ENCODE measurements around the gene AOAH. TPM values are rescaled to one million over a fixed set of nuclear protein-coding genes. Genes with fewer than 3 reads are reported as not detected.

The AOAH gene
- total and polyA plus RNA-seq, 12 donors: 3.4 to 52.0 (median 13.6) TPM

DNA sequence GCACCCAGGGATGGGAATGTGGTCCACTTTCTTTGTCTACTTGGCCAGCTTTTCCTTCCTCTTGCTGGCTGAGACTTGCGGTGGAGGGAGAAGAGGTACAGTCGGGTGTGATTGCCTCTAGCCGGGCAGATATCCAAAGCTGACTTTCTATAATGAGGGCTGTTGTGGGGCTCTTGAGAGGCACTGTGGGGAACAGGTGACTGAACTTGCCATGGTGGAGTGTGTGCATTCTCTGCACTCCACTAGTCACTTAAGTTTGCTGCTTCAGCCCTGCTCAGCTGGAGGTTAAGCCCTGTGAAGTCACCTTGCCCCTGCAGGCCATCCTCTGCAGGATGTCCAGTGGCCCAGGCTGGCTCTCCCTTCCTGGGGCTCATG is 116.6 kb downstream of the AOAH start:
- Histone ChIP-seq H3K4me3 (no peak overlapping the region), H3K4me1 (replicated peaks in 1 of 2) (no peaks in the 10 kb centered on the region), H3K27me3 (no peaks in the 10 kb centered on the region), H3K9me3 (replicated peaks in 1 of 3) (peaks cover 0 to 5% (median 0%) of the 10 kb centered on the region in 3 donors), H3K36me3 (replicated peaks in 1 of 2) (no peaks in the 10 kb centered on the region), H3K27ac (no peak overlapping the region)
- 68 to 87% (median 77%) methylated on average over 2 to 3 of the region's 3 CpGs for WGBS, 4 donors
- intact Hi-C loops (cut with DNase I): no loop called here
- TF ChIP-seq POLR2A (IDR thresholded peaks at IDR 0.05): no peak
- TF ChIP-seq, protein P1, sequence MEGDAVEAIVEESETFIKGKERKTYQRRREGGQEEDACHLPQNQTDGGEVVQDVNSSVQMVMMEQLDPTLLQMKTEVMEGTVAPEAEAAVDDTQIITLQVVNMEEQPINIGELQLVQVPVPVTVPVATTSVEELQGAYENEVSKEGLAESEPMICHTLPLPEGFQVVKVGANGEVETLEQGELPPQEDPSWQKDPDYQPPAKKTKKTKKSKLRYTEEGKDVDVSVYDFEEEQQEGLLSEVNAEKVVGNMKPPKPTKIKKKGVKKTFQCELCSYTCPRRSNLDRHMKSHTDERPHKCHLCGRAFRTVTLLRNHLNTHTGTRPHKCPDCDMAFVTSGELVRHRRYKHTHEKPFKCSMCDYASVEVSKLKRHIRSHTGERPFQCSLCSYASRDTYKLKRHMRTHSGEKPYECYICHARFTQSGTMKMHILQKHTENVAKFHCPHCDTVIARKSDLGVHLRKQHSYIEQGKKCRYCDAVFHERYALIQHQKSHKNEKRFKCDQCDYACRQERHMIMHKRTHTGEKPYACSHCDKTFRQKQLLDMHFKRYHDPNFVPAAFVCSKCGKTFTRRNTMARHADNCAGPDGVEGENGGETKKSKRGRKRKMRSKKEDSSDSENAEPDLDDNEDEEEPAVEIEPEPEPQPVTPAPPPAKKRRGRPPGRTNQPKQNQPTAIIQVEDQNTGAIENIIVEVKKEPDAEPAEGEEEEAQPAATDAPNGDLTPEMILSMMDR (IDR thresholded peaks at IDR 0.05): no peak
- DNase-seq: no peak

DNA sequence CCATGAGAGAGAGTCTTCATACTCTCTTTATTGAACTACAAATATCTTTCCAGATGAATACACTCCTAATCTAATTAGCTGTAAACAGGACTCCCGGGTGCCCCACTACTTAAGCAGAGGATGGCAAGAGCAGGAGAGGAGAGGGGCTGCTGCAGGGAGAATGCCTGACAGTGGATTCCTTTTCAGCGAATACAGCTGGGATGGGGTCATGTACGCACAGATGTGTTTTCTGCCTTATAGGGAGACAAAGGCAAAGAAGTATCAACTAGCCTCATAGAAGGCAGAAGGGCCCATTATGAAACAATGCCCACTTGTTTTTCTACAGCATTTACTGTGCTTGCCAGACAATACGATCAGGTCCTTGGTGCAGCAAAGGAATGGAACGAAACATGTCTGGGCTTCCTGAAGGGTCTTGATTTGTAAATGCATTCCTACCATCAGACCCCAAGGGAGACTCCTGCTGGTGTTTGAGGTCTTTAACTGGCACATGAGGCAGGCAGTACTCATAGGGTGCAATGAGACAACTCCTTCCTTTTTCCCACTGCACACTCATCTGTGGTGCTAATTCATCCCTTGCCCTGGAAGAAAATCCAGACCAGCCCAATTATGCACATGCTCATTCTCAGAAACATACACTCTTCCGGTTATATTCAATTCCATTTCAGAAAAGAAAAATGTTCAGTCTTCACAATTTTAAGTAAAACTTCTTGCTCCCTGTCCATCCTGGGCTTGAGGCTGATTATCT is 117.1 kb downstream of the AOAH start:
- intact Hi-C loops (cut with DNase I): no loop called here
- Histone ChIP-seq H3K4me3 (no peak overlapping the region), H3K36me3 (replicated peaks in 1 of 2) (no peaks in the 10 kb centered on the region), H3K4me1 (replicated peaks in 1 of 2) (no peaks in the 10 kb centered on the region), H3K27me3 (no peaks in the 10 kb centered on the region), H3K27ac (no peak overlapping the region), H3K9me3 (replicated peaks in 1 of 3) (no peaks in the 10 kb centered on the region)
- TF ChIP-seq, protein P1 (IDR thresholded peaks at IDR 0.05): no peak
- TF ChIP-seq POLR2A (IDR thresholded peaks at IDR 0.05): no peak
- WGBS, 4 donors: 72 to 81% (median 76%) methylated on average over 6 of the region's 6 CpGs
- DNase-seq: no peak

DNA sequence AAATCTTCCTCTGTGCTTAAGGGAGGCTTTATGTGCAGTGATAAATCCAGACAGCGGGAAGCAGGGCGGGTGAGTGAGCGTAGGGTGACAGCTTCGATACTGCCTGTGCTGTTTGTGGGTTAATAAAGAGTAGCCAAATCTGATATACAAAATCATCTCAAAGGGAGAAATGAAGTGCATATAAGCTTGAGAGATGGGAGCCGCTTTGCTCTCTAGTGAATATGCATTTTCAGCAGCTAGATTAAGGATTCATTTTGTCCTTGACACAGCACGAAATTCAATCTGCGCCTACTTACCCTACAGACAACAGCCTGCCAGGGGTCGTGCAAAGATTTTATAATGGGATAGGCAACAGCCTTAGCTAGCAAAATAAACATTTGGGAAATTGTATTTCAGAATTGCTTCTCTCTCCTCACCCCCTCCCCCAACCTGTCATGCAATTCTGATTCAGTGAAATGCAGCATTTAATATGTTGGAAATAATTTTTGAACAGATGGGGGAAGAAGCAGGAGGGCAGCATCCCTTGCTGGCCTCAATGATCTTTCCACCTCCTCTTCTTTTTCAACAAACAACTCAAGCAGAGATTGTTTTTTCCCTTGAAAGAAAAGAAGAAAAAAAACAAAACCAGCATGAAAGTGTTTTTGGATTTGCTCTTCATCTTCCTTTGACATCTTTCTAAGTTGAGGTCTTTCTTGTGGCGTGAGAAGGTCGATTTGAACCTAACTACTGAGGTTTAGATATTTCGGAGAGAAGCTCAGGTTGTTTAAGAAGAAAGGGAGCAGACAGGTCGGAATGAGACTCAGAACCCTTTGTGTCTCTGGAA is 117.9 kb downstream of the AOAH start:
- Histone ChIP-seq H3K9me3 (replicated peaks in 1 of 3) (no peaks in the 10 kb centered on the region), H3K36me3 (replicated peaks in 1 of 2) (no peaks in the 10 kb centered on the region), H3K4me1 (replicated peaks in 1 of 2) (no peaks in the 10 kb centered on the region), H3K27me3 (no peaks in the 10 kb centered on the region), H3K27ac (no peak overlapping the region), H3K4me3 (no peak overlapping the region)
- TF ChIP-seq, protein P1 (IDR thresholded peaks at IDR 0.05): no peak
- no peak for TF ChIP-seq POLR2A (IDR thresholded peaks at IDR 0.05)
- intact Hi-C loops (cut with DNase I): no loop called here
- 63 to 75% (median 68%) methylated on average over 12 of the region's 12 CpGs for WGBS, 4 donors
- DNase-seq: no peak

DNA sequence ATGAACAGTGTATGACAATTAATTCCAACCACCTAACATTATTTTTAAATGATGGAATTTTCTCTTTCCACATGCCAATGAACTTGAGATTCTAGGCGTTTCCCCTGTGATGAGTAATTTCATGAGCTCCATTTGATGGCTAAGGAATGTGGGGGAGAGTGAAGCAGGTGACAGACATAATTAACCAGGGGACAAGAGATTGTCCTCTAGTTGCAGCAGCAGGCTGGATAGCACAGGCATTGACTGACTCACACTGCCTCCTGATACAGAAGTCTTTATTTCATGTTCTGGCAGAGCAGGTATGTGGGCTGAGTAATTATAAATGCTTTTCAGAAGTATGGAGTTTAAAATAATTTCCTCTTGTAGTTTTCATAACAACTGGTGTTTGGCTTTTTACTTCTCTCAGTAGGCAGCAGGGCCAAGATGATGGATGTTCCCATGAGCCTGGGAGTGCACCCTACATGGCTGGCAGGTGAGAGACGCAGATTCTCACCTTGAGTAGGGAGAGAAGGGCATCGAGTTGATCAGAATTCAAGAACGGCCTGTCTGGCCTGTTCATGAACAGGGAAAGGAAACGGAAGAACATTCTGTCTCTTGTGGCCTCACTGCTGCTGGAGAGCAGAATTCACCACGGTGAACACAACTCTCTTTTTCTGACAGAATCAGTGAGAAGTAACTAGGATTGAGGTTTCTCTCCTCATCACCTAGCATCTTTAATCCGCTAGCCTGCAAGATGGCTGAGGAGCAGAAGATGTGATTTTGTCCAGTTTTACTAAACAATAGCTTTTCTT is 118.8 kb downstream of the AOAH start:
- Histone ChIP-seq H3K4me3 (no peak overlapping the region), H3K27ac (no peak overlapping the region), H3K36me3 (replicated peaks in 1 of 2) (no peaks in the 10 kb centered on the region), H3K4me1 (replicated peaks in 1 of 2) (no peaks in the 10 kb centered on the region), H3K9me3 (replicated peaks in 1 of 3) (no peaks in the 10 kb centered on the region), H3K27me3 (no peaks in the 10 kb centered on the region)
- WGBS, 4 donors: 71 to 78% (median 76%) methylated on average over 7 of the region's 7 CpGs
- intact Hi-C loops (cut with DNase I): no loop called here
- TF ChIP-seq, protein P1 (IDR thresholded peaks at IDR 0.05): no peak
- no peak for TF ChIP-seq POLR2A (IDR thresholded peaks at IDR 0.05)
- DNase-seq: no peak

All from adrenal gland (tissue), 12 donors.